H1 (cell line): Measurements from ENCODE around the gene YAP1. TPM values are rescaled to one million over a fixed set of nuclear protein-coding genes. Genes with fewer than 3 reads are reported as not detected.

ENCODE experiments used
- CTCF ChIA-PET: fragments of 300-600 bp; sonication (Branson Sonifier 250); formaldehyde crosslinking; loops from one replicate; lab custom pipeline; 2021; ENCODE audit not compliant: partially characterized antibody; lab: Charles Lee
- POLR2A ChIA-PET: fragments of 300-600 bp; sonication (Branson Sonifier 250); formaldehyde crosslinking; loops from one replicate; lab custom pipeline; 2021; ENCODE audit warnings: inconsistent platforms; ENCODE audit not compliant: partially characterized antibody; lab: Charles Lee
- DNase-seq, 2 experiments: peaks; one replicate each; pipeline versions ENCODE4 v3.0.0 to v3.0.0-alpha.2; 2010 to 2022; ENCODE audit warnings: low spot score in 2 of 2, low read depth in 1 of 2, mixed read lengths in 1 of 2
- FAIRE-seq: peaks from 2 replicates; lab custom pipeline; 2011; peaks lifted over from hg19 to GRCh38; lab: Jason Lieb, UNC
- H2AFZ ChIP-seq: 2 replicates; pipeline ENCODE4 v1.8.1; 2012; ENCODE audit warnings: low read length, inconsistent platforms
- H2AK5ac ChIP-seq: 2 replicates; pipeline ENCODE4 v1.6.1; 2013; ENCODE audit warnings: low read depth, low read length
- H2BK120ac ChIP-seq: replicated peaks from 2 replicates; pipeline ENCODE3; 2013; ENCODE audit warnings: low read depth, low read length, inconsistent platforms
- H2BK12ac ChIP-seq: 2 replicates; pipeline ENCODE4 v1.6.1; 2013; ENCODE audit warnings: low read depth, low read length
- H2BK15ac ChIP-seq: 2 replicates; pipeline ENCODE4 v1.6.1; 2013; ENCODE audit warnings: low read length
- H2BK20ac ChIP-seq: 2 replicates; pipeline ENCODE4 v1.6.1; 2013; ENCODE audit warnings: low read length
- H2BK5ac ChIP-seq: 2 replicates; pipeline ENCODE4 v1.6.1; 2013; ENCODE audit warnings: low read depth, low read length
- H3K14ac ChIP-seq: 2 replicates; pipeline ENCODE4 v1.6.1; 2013; ENCODE audit warnings: inconsistent platforms; ENCODE audit not compliant: insufficient read length
- H3K18ac ChIP-seq: 2 replicates; pipeline ENCODE4 v1.6.1; 2013; ENCODE audit warnings: low read length; ENCODE audit errors: extremely low read depth
- H3K23ac ChIP-seq: 2 replicates; pipeline ENCODE4 v1.6.1; 2013; ENCODE audit warnings: inconsistent platforms; ENCODE audit not compliant: insufficient read length
- H3K23me2 ChIP-seq: 2 replicates; pipeline ENCODE4 v1.6.1; 2013; ENCODE audit warnings: low read depth, low read length
- H3K27ac ChIP-seq: 2 replicates; pipeline ENCODE4 v1.6.1; 2011; ENCODE audit warnings: low read depth, low read length, inconsistent platforms
- H3K27me3 ChIP-seq, 4 experiments: replicated peaks in 1 of 4; 1 replicate in 1 of 4; 2 replicates in 3 of 4; pipeline versions ENCODE4 v1.6.1 to v1.8.1; 2011 to 2013; ENCODE audit warnings: low read length in 3 of 4, mild to moderate bottlenecking in 3 of 4, inconsistent platforms in 2 of 4, mixed read lengths in 2 of 4, moderate library complexity in 1 of 4; ENCODE audit not compliant: control insufficient read depth in 3 of 4, insufficient read depth in 3 of 4; ENCODE audit errors: extremely low read depth in 1 of 4
- H3K36me3 ChIP-seq, 4 experiments: 2 replicates each; pipeline versions ENCODE4 v1.6.1 to v1.8.1; 2011 to 2013; ENCODE audit warnings: mild to moderate bottlenecking in 4 of 4, low read length in 3 of 4, moderate library complexity in 2 of 4, control low read depth in 1 of 4, inconsistent platforms in 1 of 4; ENCODE audit not compliant: insufficient read depth in 4 of 4, control insufficient read depth in 2 of 4
- H3K4ac ChIP-seq: replicated peaks from 2 replicates; pipeline ENCODE3; 2013; ENCODE audit warnings: low read length, low read depth, mixed read lengths, inconsistent platforms; ENCODE audit not compliant: insufficient read length
- H3K4me1 ChIP-seq, 4 experiments: replicated peaks in 1 of 4; 1 replicate in 1 of 4; 2 replicates in 3 of 4; pipeline versions ENCODE4 v1.6.1 to v1.8.1; 2011 to 2013; ENCODE audit warnings: low read length in 3 of 4, inconsistent platforms in 2 of 4, mixed read lengths in 1 of 4; ENCODE audit not compliant: insufficient read depth in 4 of 4, control insufficient read depth in 3 of 4
- H3K4me2 ChIP-seq, 2 experiments: 2 replicates each; pipeline versions ENCODE4 v1.6.1 to v1.8.1; 2011 to 2013; ENCODE audit warnings: low read depth in 2 of 2, low read length in 2 of 2, control low read depth in 1 of 2, inconsistent platforms in 1 of 2, mild to moderate bottlenecking in 1 of 2; ENCODE audit not compliant: insufficient read depth in 1 of 2
- H3K4me3 ChIP-seq, 4 experiments: fragments of 200-600, 300-600 bp in 1 of 4; sonication (generic), shearing (Covaris generic), sonication (Bioruptor Twin) in 1 of 4; 2 replicates each; pipeline versions ENCODE4 v1.5.1 to v1.8.1; 2011 to 2016; ENCODE audit warnings: low read length in 4 of 4, low read depth in 3 of 4, control low read depth in 2 of 4, inconsistent platforms in 2 of 4, mild to moderate bottlenecking in 2 of 4, mixed read lengths in 1 of 4, moderate library complexity in 1 of 4; ENCODE audit not compliant: insufficient read depth in 2 of 4; ENCODE audit errors: extremely low read depth in 1 of 4
- H3K56ac ChIP-seq: replicated peaks from 2 replicates; pipeline ENCODE3; 2013; ENCODE audit warnings: low read depth, mild to moderate bottlenecking, mixed read lengths, low read length, inconsistent platforms; ENCODE audit not compliant: insufficient read length
- H3K79me1 ChIP-seq: 2 replicates; pipeline ENCODE4 v1.6.1; 2013; ENCODE audit warnings: low read depth, low read length, control low read depth
- H3K79me2 ChIP-seq, 2 experiments: 2 replicates each; pipeline versions ENCODE4 v1.6.1 to v1.8.1; 2012 to 2013; ENCODE audit warnings: low read length in 2 of 2, mild to moderate bottlenecking in 2 of 2, inconsistent platforms in 1 of 2; ENCODE audit not compliant: insufficient read depth in 2 of 2, control insufficient read depth in 1 of 2
- H3K9ac ChIP-seq, 4 experiments: replicated peaks in 1 of 4; 1 replicate in 1 of 4; 2 replicates in 3 of 4; pipeline versions ENCODE4 v1.6.1 to v1.8.1; 2011 to 2013; ENCODE audit warnings: low read depth in 3 of 4, low read length in 3 of 4, control low read depth in 2 of 4, mild to moderate bottlenecking in 2 of 4, moderate library complexity in 2 of 4, inconsistent platforms in 1 of 4; ENCODE audit errors: extremely low read depth in 1 of 4
- H3K9me3 ChIP-seq, 2 experiments: 2 replicates each; pipeline versions ENCODE4 v1.6.1 to v1.8.1; 2012 to 2013; ENCODE audit warnings: mild to moderate bottlenecking in 2 of 2, moderate library complexity in 2 of 2, control low read depth in 1 of 2, inconsistent platforms in 1 of 2, low read depth in 1 of 2, low read length in 1 of 2, mixed read lengths in 1 of 2; ENCODE audit not compliant: insufficient read depth in 2 of 2
- H4K20me1 ChIP-seq, 2 experiments: replicated peaks in 1 of 2; 2 replicates each; pipeline versions ENCODE3 to v1.8.1; 2011 to 2013; ENCODE audit warnings: inconsistent platforms in 2 of 2, low read length in 2 of 2, mild to moderate bottlenecking in 1 of 2; ENCODE audit not compliant: insufficient read depth in 2 of 2, control insufficient read depth in 1 of 2
- H4K5ac ChIP-seq: 2 replicates; pipeline ENCODE4 v1.6.1; 2013; ENCODE audit warnings: low read length, low read depth, mixed read lengths, inconsistent platforms; ENCODE audit not compliant: insufficient read length
- H4K8ac ChIP-seq: 2 replicates; pipeline ENCODE4 v1.8.0; 2013; ENCODE audit warnings: mild to moderate bottlenecking, moderate library complexity, low read length, inconsistent platforms; ENCODE audit not compliant: insufficient read depth; ENCODE audit errors: extremely low read depth
- H4K91ac ChIP-seq: replicated peaks from 2 replicates; pipeline ENCODE3; 2013; ENCODE audit warnings: low read length, mixed read lengths, inconsistent platforms; ENCODE audit not compliant: insufficient read length
- ATF2 ChIP-seq: IDR thresholded peaks from 2 replicates; pipeline ENCODE4 v1.6.1; 2012; ENCODE audit warnings: low read length, inconsistent platforms
- EP300 ChIP-seq, 2 experiments: IDR thresholded peaks; 1 replicate in 1 of 2; 2 replicates in 1 of 2; pipeline ENCODE4 v1.6.1; 2011 to 2012; ENCODE audit warnings: low read depth in 2 of 2, low read length in 2 of 2, mild to moderate bottlenecking in 2 of 2, borderline replicate concordance in 1 of 2, inconsistent platforms in 1 of 2, moderate library complexity in 1 of 2
- TBP ChIP-seq: IDR thresholded peaks from 2 replicates; pipeline ENCODE4 v1.6.1; 2011; ENCODE audit warnings: low read depth, low read length, improper control_type of control experiment
- polyA plus RNA-seq, 7 experiments: library from polyadenylated mRNA; depleted of rRNA in 3 of 7; stranded (reverse) in 5 of 7; unstranded in 2 of 7; fragments of >200 nt in 5 of 7; fragments of 200-250 nt in 2 of 7; gene quantifications; 1 replicate in 5 of 7; 2 replicates in 1 of 7; 4 replicates in 1 of 7; pipeline versions ENCODE4 v1.2.1 to v1.2.3, GENCODE V29; 2011 to 2013; ENCODE audit warnings: missing spikeins in 2 of 7, mixed read lengths in 2 of 7
- total RNA-seq: library from RNA; stranded (reverse); fragmentation: NEBNext Ultra II Directional; extraction: Animal tissue kit (Norgen Biotek cat#: 25700); gene quantifications from 2 replicates; pipeline ENCODE4 v1.2.1, GENCODE V29; 2021

YAP1 gene
- total and polyA plus RNA-seq, 2 of the 8 experiments (the other 6 are each of a cell fraction or from before 2014, with no cell fraction given), result 62.0 to 108 TPM

GRCh38 chr11:102171101-102171500 lies 60.9 kb downstream of the YAP1 start:
- H3K18ac ChIP-seq, result no peak overlapping the region
- no peaks in the 10 kb centered on the region for H3K9me3 ChIP-seq
- ChIA-PET POLR2A (interaction anchor here (1.1 kb wide), 1 partner anchor 9 kb away, joined by 3 read pairs; no protein-coding TSS in a partner anchor), CTCF (interaction anchor here (0.6 to 1.5 kb wide), 2 partner anchors 11 to 139 kb away, joined by 5 read pairs; no protein-coding TSS in a partner anchor)
- no peak overlapping the region for H3K56ac ChIP-seq
- H3K79me2 ChIP-seq, result peaks cover 0 to 38% of the 10 kb centered on the region in 2 experiments; a peak in 2 of 4 replicates
- H3K9ac ChIP-seq, result no peak overlapping the region
- peaks cover 0 to 6% (median 3%) of the 10 kb centered on the region in 4 experiments; a peak in 3 of 8 replicates for H3K36me3 ChIP-seq
- no peaks in the 10 kb centered on the region for H4K20me1 ChIP-seq
- H3K27ac ChIP-seq, result no peak overlapping the region
- H3K4me2 ChIP-seq, result no peak overlapping the region
- no peak for TF ChIP-seq EP300 (IDR thresholded peaks at IDR 0.05; ENCODE audit: borderline replicate concordance in 1 of 2, low read depth in 2 of 2, low read length in 2 of 2)
- TF ChIP-seq ATF2, result no peak
- TF ChIP-seq TBP, result no peak
- H4K5ac ChIP-seq, result no peak overlapping the region
- H3K23ac ChIP-seq, result no peak overlapping the region
- H3K27me3 ChIP-seq, result peaks cover 0 to 2% (median 0%) of the 10 kb centered on the region in 4 experiments; a peak in 2 of 7 replicates
- no peaks in the 10 kb centered on the region for H3K23me2 ChIP-seq
- no peak overlapping the region for H2BK20ac ChIP-seq
- no peak overlapping the region for H2AFZ ChIP-seq
- no peak overlapping the region for H4K91ac ChIP-seq
- H2AK5ac ChIP-seq, result no peak overlapping the region
- no peak overlapping the region for H2BK120ac ChIP-seq
- H3K4me3 ChIP-seq, result no peak overlapping the region
- peaks cover 2% of the 10 kb centered on the region; the same call in 1 of the 2 replicates for H3K79me1 ChIP-seq
- H2BK12ac ChIP-seq, result no peak overlapping the region
- no peak overlapping the region for H4K8ac ChIP-seq
- no peak overlapping the region for H2BK5ac ChIP-seq
- FAIRE-seq (no peak), DNase-seq (no peak)
- no peak overlapping the region for H3K14ac ChIP-seq
- H3K4me1 ChIP-seq, result no peaks in the 10 kb centered on the region
- no peak overlapping the region for H2BK15ac ChIP-seq
- no peak overlapping the region for H3K4ac ChIP-seq
